COR-L47 (cell line): Measurements from ENCODE around the gene NOTO.

ENCODE experiments used
- DNase-seq: peaks from one replicate; lab custom pipeline; 2025; lab: John Stamatoyannopoulos, UW

Gene NOTO

DNA sequence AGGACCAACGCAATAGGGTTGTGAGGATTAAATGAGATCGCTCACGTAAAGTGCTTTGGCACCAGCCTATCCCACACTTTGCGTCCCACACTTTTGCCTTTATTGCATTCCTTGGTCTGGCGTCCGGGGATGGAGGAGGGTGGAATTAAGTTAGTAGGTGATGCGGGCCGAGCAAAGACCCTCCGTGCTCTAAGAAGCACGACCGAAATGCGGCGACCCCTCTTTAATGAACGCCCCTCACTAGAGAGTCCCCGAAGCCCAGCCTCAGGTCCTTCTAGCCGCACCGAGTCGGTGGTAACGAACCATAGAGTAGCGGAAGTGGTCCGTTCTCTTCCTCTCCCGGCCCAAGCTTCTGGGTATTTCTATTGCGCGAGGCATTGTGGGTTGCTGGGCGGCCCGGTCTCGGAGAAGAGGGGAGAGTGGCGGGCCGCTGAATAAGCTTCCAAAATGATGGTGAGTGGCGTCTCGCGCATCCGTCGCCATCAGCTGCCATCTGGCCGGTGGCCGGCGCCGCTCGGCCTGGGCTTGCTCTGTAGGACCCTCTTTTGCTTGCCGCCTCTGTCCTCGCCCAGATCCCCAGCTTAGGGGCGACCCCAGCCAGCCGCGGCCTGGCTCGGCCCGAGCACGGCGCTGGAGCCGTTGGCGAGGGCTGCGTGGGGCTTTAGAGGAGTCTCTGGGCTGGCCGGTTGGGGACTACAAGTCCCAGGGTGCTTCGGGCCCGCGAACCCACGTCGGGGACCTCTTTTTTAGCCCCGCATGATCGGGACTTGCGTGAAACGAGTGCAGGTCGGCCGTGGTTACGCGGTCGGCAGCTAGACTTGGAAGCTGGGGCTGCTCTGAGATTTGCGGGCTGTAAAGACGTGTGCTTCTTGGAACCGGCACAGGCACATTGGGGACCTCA is 31.8 kb downstream of the NOTO start, which contains the start of gene CCT7:
Gene CCT7 (plus strand): TSS at position 377 of the 901 bp plus-strand sequence. CDS start 71 bp downstream, at position 448.
- DNase-seq = peak; percentile 88

DNA sequence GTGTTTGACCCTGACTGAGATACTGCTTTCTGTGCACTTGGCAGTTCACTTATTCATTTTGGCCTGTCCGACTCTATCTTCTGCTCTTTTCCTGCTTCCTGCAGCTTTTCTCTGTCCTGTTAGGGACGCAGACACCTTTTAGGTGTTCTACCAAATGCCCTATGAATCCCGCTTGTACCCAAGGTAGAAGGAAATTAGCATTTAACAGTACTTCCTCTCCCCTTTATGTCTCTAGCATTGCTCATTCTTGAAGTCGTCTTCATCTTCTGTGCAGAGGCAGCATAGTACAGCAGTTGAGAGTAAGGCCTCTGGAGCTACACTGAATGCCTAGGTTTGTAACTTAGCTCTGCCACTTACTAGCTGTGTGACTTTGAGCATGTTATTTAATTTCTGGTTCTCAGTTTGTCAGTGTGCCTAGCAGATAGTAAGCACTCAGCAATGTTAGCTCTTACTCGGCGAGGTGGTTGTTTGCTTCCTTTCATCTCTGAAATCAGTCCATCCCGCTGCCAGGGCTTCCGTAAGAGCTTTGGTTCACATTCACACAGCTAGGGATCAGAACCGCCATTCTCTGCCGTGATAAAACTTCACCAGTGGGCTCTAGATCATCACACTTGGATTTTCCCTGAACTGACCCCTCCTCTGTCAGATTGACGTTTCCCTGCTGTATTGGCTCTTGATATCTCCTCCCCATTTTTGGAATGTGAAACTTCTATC is 33.1 kb downstream of the NOTO start:
- no peak for DNase-seq

DNA sequence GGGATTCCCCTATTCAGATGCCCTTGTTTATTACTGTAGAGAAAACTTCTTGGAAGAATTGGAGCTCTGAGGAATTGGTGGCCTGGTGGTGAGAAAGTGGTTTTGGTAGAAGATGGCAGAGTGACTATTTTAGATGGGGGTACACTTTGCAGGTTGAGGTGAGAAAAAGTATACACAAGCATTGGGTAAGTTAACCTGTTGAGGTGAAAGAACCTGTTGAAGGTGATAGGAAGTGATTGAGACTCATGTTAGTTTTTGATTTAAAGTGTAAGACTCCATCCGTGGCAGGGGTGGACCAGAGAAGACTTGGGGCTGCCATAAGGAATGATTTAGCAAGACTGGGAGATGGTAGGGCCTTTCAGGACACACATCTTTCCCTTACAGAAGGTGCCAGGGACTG is 34.8 kb downstream of the NOTO start:
- no peak for DNase-seq

DNA sequence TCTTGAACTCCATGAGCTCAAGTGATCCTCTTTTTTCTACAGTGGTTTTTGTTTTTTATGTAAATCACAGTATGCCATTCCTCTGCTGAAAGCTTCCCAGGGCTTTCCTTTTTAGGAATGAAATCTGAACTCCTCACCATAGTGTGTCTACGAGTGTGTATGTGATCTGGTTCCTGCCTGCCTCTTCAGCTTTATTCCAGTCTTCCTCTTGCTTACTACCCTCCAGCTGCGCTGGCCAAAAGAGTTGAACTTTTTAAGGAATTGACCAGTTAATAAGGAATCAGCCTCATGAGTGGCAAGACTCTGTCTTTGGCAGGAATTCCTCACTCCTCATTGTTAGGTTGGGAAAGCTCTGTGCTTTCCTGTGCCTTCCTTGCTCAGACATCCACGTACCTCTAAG is 35.8 kb downstream of the NOTO start:
- DNase-seq = no peak

DNA sequence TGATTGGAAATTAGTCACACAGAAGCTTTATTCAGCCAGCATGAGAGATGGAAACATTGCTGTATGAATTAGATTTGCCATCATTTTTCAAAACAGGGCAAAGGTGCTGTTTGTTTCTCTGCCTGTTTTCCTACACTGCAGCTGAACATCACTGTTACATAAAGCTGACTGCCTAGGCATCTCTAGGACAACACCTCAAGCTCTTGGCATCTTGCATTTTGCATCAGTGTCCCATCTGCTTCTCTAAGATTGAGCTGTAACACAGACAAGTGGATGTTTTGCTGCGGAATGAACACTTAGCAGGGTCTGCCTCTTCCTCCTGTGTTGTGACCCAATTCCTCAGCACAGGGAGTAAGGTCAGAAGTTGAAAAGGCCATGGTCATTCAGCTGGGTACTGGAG is 36.6 kb downstream of the NOTO start:
- no peak for DNase-seq

DNA sequence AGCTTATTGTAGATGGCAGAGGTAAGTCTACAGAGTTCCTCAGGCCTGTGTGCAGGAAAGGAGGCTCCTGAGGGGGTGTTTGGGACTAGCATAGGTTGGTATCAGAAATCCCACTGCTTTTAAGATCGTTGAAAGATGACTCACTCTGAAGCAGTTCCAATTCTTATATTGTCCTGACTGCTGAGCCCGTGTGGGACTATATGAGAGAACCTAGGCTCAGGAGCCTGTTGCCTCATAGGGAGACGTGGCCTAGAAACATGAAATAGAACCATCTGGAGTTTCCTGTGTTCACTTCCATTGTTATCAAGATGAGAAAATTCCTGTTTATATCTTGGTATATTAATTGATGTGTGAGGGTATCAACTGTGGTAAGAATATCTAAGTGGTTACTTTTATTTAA is 37.4 kb downstream of the NOTO start:
- no peak for DNase-seq

DNA sequence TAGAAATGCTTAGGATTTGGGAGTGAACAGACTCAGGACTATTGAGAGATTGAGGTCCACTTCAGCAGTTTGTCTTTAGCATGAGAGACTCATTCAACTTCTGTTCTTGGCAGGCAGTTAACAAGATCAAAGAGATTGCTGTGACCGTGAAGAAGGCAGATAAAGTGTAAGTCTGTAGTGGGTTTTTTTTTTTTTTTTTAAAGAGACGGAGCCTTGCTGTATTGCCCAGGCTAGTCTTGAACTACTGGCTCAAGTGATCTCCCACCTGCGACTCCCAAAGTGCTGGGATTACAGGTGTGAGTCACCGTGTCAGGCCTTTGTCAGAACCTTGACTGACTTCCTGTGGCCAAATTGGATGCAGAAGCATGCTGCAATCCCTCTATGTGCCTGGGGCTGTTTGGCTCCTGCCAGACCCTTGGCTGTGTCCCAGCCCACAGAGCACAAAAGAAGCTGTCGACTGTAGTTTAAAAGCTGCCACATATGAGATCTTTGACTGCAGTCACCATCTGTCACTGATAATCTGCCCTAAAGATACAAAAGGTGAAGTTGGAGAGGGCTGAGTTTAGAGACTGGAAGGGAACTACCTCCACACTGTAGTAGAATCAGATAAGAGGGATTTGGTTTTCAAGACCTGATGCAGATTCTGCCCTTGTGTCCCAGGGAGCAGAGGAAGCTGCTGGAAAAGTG is 41.7 kb downstream of the NOTO start:
- no peak for DNase-seq

DNA sequence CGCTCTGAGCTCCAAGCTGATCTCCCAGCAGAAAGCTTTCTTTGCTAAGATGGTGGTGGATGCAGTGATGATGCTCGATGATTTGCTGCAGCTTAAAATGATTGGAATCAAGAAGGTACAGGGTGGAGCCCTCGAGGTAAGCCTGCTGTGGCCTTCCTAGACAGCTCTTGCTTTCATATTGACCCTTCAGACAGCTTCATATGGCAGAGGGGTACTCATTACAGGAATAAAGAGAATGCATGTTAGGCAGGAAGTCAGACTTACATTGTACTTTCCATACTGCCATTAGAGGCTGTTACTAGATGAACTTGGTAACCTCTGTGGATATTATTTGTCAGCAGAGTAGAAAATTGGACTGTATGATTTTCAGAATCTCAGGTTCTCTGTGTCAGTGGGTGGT is 42.2 kb downstream of the NOTO start:
- DNase-seq = no peak

DNA sequence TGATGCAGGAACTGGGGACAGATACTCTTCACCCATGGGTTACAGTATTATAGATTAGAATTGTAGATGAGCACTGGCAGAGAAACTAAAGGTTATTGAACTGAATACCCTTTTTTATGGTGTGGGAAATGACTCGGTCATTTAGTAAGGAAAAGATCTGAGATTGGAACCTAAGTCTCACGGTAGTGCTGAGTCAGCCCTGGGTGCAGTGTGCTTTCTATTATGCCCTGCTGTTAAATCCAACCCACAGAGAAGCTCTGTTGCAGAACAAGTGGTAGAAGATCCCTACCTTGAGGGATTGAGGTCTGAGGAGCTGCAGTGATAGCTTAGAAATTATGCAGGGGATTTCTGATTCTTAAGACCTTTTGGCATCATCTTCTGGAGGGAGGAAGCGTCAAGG is 44.5 kb downstream of the NOTO start:
- no peak for DNase-seq

DNA sequence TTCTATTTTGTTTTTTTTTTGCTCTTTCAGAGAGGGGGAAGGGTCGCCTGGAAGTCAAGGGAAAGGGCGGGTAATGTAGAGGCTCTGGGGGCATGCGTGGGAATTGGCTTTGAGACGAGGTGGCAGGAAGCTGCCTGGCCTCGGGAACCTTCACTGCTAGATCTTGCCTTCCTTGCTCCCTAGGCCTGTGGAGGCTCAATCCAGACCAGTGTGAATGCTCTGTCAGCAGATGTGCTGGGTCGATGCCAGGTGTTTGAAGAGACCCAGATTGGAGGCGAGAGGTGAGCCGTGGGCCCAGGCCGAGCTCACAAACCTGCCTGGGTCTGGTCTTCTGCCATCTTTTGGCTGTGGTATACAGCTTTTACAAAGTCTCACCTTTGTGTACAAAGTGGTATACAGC is 47.3 kb downstream of the NOTO start:
- DNase-seq = no peak

DNA sequence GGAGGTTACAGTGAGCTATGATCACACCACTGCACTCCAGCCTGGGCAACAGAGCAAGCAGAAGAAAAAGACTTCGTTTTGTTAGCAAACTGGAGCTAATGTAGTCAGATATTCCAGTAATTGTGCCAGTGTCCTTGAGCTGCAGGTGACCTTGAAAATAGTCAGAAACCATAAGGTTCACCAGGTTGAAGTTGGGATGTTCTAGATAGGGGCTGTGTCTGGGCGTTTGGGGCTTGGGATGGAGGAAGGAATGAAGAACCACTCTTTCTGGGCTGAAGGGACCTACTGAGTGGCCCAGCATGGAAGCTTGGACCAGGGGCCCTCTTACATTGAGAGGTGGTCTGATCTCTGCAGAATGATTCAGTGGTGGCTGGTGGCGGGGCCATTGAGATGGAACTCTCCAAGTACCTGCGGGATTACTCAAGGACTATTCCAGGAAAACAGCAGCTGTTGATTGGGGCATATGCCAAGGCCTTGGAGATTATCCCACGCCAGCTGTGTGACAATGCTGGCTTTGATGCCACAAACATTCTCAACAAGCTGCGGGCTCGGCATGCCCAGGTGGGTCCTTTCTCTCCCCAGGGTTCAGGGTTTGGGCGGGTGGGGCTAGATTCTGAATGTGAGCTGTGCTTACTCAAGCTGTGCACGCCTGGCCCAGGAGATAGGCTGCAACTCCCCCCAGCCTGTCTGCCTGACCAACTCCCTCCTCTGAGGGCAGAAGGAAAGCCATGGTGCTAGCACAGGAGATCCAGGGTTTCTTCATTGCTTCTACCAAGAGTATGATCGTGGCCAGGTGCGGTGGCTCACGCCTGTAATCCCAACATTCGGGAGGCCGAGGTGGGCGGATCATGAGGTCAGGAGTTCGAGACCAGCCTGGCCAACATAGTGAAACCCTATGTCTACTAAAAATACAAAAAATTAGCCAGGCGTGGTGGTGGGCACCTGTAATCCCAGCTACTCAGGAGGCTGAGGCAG is 48.8 kb downstream of the NOTO start:
- no peak for DNase-seq

DNA sequence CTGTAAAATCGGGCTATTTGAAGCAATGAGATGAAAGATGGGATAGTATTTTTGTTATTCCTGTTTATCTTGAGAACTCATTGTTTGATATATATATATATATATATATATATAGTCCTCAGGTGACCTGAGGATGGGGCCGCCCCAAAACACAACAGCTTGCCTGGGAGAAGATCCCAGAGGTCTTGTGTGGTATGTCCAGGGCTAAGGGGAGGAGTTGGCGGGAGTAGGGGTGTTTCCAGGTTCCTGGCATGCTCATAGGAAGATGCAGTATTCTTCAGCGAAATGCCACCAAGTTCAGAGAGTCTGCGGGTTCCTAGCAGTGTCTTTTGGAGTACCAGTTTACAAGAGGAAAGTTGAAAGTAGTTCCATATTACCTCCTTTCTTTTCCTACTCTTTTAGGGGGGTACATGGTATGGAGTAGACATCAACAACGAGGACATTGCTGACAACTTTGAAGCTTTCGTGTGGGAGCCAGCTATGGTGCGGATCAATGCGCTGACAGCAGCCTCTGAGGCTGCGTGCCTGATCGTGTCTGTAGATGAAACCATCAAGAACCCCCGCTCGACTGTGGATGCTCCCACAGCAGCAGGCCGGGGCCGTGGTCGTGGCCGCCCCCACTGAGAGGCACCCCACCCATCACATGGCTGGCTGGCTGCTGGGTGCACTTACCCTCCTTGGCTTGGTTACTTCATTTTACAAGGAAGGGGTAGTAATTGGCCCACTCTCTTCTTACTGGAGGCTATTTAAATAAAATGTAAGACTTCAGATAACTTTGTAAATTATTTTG is 50.1 kb downstream of the NOTO start:
- DNase-seq = no peak

DNA sequence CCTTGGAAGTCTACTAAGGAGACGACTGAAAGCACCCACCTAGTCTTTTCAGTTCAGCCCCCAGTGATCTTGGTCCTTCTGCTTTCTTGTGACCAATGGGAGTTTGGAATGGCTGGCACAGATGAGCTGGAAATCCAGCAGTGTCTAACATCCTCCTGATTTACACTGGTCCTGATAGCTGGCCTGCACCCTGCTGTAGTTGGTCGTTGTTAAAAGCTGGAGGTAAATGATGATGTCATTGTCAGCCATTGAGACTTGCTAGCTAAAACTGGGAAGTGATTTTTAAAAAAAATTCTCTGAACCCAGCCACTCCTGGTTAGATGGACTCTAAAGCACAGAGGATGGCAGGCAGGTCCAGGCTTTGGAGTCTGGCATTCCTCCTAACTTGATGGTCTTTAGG is 51.0 kb downstream of the NOTO start:
- DNase-seq = no peak

DNA sequence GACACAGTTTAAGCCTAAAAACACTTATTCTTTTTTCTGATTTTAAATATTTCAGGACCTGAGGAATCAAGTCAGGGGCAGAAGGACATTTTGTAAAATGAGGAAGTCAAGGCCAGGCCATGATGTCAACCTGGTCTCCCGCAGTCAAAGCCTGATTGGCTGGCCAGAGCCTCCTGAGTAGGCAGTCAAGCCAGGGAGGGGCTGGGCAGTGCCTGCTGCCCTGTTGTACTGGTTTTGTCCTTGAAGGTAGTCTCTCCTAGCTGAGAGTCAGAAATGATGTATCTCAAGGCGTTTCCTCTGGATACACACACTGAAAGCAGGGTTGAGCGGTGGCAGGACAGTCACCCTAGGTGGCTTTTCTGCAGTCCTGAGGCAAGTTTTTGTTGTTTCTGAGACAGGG is 51.5 kb downstream of the NOTO start:
- no peak for DNase-seq

DNA sequence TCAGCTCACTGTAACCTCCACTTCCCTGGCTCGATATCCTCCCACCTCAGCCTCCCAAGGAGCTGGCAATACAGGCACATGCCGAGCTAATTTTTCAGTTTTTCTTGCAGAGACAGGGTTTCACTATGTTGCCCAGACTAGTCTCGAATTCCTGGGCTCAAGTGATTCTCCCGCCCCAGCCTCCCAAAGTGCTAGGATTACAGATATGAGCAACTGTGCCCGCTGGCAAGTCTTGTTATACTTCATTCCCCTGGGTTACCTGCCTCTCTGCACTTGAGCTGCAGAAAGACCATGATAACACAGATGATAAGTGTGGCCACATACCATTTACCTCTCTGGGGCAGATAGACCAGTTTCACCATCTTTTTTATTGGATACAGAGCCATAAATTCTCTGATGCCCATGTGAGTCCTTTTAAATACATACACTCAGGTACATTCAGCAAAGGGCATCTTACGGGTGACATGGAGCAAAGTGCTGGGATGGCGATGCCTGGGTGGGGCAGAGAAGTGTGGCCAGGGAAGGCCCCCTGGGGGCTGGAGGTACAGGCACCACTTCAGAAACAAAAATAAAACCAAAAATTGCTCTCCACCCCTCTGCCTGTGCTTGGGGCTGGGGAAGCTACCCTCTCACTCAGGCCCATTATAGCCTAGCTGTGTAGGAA is 52.1 kb downstream of the NOTO start:
- DNase-seq = no peak

DNA sequence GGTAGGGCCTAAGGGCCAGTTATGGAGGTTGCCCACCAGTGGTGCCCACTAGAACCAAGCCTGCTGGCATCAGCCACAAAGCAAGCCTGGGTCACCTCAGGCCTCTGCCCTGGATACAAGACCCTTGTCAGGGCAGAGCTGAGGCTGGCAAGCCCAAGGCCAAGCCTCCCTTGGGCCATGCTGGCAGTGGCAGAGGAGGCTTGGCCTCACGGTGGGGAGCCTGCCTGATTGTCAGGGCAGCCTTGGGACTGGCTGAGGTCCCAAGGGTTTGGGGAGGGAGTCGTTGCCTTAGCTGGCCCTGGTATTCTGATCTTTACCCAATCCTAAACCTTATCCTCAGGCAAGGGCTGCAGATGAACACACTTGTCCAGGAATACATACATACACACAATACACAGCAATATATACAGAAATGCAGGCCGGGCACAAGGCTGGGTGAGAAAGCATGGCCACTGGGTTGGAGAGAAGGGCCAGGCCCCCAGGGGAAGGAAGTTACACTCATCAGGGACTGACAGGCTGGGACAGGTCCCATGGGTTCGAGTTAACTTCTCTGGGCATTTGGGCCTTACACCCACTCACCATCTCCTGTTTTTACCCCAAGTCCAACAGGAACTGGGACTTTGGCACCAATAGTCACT is 52.8 kb downstream of the NOTO start:
- no peak for DNase-seq

DNA sequence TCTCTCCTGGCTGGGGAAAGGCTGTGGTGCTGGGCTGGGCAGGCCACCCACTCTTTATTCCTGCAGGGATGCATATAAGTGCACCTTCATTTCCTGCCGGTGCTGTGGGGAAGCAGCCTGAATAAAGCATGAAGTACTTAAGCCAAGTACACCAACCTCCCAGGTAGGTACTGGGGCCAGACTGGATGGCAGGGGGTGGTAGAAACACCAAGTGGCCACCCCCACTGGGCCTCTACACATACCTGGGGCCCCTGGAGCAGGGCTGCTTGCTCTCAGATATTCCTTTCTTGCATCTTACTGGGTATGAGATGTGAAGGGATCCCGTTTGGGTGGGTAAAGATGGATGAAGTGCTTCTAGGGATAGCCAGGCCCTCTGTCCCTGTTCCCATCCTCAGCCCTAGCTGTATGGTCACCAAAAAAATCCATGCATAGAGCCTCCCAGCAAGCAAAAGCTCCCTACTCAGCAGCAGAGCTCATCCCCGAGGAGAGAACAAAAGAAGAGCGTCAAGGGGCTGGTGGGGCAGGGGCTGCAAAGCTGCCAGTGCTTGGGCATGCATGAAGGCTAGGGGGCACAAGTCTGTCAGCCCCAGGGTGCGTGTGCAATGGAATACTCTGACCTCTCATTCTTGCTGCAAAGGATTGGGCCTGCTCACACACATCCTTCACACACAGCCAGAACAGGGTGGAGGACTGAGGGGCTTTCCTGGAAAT is 53.7 kb downstream of the NOTO start:
- DNase-seq = no peak

DNA sequence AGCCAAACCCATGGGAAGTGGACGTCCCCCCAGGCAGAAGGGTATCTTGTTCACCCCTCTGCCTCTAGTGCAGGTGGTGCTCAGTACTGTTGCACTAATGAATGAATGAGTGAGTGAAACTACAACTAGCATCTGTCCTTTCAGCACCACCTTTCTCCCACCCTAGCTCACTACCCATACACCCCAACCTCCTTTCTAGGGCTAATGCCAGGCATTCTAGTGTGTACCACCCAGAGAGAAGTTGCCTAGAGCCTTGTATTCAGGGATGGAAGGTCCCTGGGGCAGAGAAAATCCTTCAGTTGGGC is 54.2 kb downstream of the NOTO start:
- DNase-seq = no peak

DNA sequence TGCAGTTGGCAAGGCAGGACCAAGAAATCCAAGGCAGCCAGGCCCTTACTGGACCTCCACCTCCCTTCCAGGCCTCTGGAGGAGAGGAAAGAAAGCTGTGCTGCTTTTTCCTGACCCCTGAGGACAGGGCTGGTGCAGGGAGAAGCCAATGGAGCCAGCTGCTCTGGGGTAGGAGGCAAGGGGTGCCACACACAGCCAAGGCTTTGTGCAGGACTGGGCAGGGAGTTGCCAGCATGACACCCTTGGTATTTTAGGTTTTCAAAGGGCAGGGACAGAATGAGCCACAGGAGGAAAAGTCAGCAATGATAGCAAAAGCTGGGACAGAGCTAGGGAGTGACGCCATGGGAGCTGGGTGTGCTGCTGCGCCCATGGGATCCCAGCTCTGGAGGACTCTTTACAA is 54.6 kb downstream of the NOTO start:
- no peak for DNase-seq
